ENCODE data around the gene IL31RA. TPM values are rescaled to one million over a fixed set of nuclear protein-coding genes. Genes with fewer than 3 reads are reported as not detected.

IL31RA gene
- total RNA-seq, 3 donors from 2014 or later = not detected

DNA sequence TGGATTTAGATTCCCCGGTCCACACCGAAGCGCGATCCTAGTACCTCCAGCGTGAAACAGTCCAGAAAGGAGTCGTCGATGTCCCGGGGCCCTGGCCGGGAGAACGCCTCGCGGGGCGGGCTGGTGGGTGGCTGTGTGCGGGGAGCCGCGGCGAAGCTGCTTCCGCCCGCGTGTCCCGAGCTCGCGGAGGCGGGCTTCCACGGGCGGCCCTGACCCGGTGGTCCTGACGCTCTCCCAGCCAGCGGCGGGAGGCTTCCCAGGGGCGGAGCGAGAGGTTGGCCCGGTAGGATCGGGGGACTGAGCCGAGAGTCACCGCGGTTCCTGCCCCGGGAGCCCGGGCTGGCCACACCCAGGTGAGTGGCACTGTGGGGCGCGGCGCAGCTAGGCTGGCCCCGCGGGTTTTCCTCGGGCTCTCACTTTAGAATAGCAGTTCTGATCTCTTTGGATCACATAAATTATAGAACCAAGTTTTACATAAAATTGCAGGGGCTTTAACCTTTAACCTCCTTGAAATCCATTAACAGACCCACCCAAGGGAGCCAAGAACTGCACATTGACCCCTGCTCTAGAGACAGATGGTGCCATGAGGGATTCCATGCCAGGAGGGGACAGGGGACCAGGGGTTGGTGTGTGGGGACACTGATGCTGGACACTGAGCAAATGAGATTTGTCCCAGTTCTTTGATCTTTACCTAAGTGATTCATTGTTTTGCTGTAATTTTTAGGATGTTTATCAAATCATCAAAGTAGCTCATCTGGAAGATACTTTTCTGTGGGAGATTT, 29.2 kb upstream of the IL31RA start:
- intact Hi-C loops (cut with DNase I; ENCODE audit: low total_unique reads) = no loop called here
- Histone ChIP-seq H3K4me3 (peak overlapping the region; percentile 20 to 64 (median 41)), H3K36me3 (no peaks in the 10 kb centered on the region), H3K4me1 (no peaks in the 10 kb centered on the region), H3K27ac (no peak overlapping the region), H3K27me3 (peaks cover 0 to 13% of the 10 kb centered on the region in 2 donors), H3K9me3 (no peaks in the 10 kb centered on the region)
- TF ChIP-seq, protein P1, sequence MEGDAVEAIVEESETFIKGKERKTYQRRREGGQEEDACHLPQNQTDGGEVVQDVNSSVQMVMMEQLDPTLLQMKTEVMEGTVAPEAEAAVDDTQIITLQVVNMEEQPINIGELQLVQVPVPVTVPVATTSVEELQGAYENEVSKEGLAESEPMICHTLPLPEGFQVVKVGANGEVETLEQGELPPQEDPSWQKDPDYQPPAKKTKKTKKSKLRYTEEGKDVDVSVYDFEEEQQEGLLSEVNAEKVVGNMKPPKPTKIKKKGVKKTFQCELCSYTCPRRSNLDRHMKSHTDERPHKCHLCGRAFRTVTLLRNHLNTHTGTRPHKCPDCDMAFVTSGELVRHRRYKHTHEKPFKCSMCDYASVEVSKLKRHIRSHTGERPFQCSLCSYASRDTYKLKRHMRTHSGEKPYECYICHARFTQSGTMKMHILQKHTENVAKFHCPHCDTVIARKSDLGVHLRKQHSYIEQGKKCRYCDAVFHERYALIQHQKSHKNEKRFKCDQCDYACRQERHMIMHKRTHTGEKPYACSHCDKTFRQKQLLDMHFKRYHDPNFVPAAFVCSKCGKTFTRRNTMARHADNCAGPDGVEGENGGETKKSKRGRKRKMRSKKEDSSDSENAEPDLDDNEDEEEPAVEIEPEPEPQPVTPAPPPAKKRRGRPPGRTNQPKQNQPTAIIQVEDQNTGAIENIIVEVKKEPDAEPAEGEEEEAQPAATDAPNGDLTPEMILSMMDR (IDR thresholded peaks at IDR 0.05) = no peak
- TF ChIP-seq POLR2A (IDR thresholded peaks at IDR 0.05) (no peak), POLR2AphosphoS5 (IDR thresholded peaks at IDR 0.05) (no peak)
- DNase-seq (ENCODE audit: low spot score in 2 of 2) = no peak

- H3K27me3 ChIP-seq = peaks cover 0 to 13% of the 10 kb centered on the region in 2 donors
- no peak overlapping the region for H3K4me3 ChIP-seq
- intact Hi-C loops (cut with DNase I; ENCODE audit: low total_unique reads) = no loop called here
- no peaks in the 10 kb centered on the region for H3K9me3 ChIP-seq
- H3K36me3 ChIP-seq = no peaks in the 10 kb centered on the region
- no peaks in the 10 kb centered on the region for H3K4me1 ChIP-seq
- TF ChIP-seq POLR2A (IDR thresholded peaks at IDR 0.05) (no peak), POLR2AphosphoS5 (IDR thresholded peaks at IDR 0.05) (no peak)
- TF ChIP-seq, protein P1 (IDR thresholded peaks at IDR 0.05) = no peak
- DNase-seq (ENCODE audit: low spot score in 2 of 2) = no peak
- H3K27ac ChIP-seq = no peak overlapping the region
These were observed 27.9 kb upstream of the IL31RA start for GRCh38 chr5:55823151-55823796.

- DNase-seq (ENCODE audit: low spot score in 2 of 2) = no peak
- Histone ChIP-seq H3K9me3 (no peaks in the 10 kb centered on the region), H3K4me3 (no peak overlapping the region), H3K36me3 (no peaks in the 10 kb centered on the region), H3K27me3 (no peaks in the 10 kb centered on the region), H3K4me1 (no peaks in the 10 kb centered on the region), H3K27ac (no peak overlapping the region)
- TF ChIP-seq, protein P1 (IDR thresholded peaks at IDR 0.05) = no peak
- no peak for TF ChIP-seq POLR2A (IDR thresholded peaks at IDR 0.05)
- TF ChIP-seq POLR2AphosphoS5 (IDR thresholded peaks at IDR 0.05) = no peak
- intact Hi-C loops (cut with DNase I; ENCODE audit: low total_unique reads) = no loop called here
These were observed 21.2 kb upstream of the IL31RA start for GRCh38 chr5:55829956-55830355.

GRCh38 chr5:55832446-55832845, 18.7 kb upstream of the IL31RA start:
- H3K36me3 ChIP-seq = no peaks in the 10 kb centered on the region

More at GRCh38 chr5:55832446-55832845, 18.7 kb upstream of the IL31RA start:
- H3K4me3 ChIP-seq = no peak overlapping the region
- intact Hi-C loops (cut with DNase I; ENCODE audit: low total_unique reads) = no loop called here
- DNase-seq (ENCODE audit: low spot score in 2 of 2) = no peak
- no peaks in the 10 kb centered on the region for H3K9me3 ChIP-seq
- TF ChIP-seq POLR2AphosphoS5 (IDR thresholded peaks at IDR 0.05) (no peak), POLR2A (IDR thresholded peaks at IDR 0.05) (no peak)
- TF ChIP-seq, protein P1 (IDR thresholded peaks at IDR 0.05) = no peak
- H3K4me1 ChIP-seq = no peaks in the 10 kb centered on the region
- H3K27me3 ChIP-seq = no peaks in the 10 kb centered on the region
- no peak overlapping the region for H3K27ac ChIP-seq

All from breast epithelium (tissue), 4 donors.